Aorta (tissue), 5 donors: Measurements from ENCODE around the gene STARD9. TPM values are rescaled to one million over a fixed set of nuclear protein-coding genes. Genes with fewer than 3 reads are reported as not detected.

Experiments
- ATAC-seq: fragments of 200-7000 bp; cut with Tn5 transposase; one replicate; pipeline ENCODE4 v1.9.1; 2022; ENCODE audit warnings: moderate library complexity; ENCODE audit not compliant: low FRiP score
- DNase-seq, 2 donors: peaks; one replicate each; pipeline ENCODE4 v3.0.0-alpha.2; 2020
- H3K27ac ChIP-seq, 2 donors: one replicate each; pipeline ENCODE4 v1.5.1; 2013; ENCODE audit warnings: low read length in 2 of 2, mild to moderate bottlenecking in 2 of 2, moderate library complexity in 2 of 2, control low read depth in 1 of 2, inconsistent platforms in 1 of 2, low read depth in 1 of 2
- H3K27me3 ChIP-seq, 2 donors: one replicate each; pipeline ENCODE4 v1.6.1; 2013; ENCODE audit warnings: control low read depth in 1 of 2, low read length in 1 of 2, mild to moderate bottlenecking in 1 of 2, moderate library complexity in 1 of 2; ENCODE audit not compliant: insufficient read depth in 2 of 2, control insufficient read depth in 1 of 2
- H3K36me3 ChIP-seq, 2 donors: one replicate each; pipeline ENCODE4 v1.6.1; 2013; ENCODE audit warnings: control low read depth in 1 of 2, low read length in 1 of 2, mild to moderate bottlenecking in 1 of 2; ENCODE audit not compliant: insufficient read depth in 2 of 2, control insufficient read depth in 1 of 2
- H3K4me1 ChIP-seq, 2 donors: one replicate each; pipeline ENCODE4 v1.6.1; 2013; ENCODE audit warnings: low read length in 2 of 2, control low read depth in 1 of 2, mild to moderate bottlenecking in 1 of 2, moderate library complexity in 1 of 2; ENCODE audit not compliant: insufficient read depth in 2 of 2, control insufficient read depth in 1 of 2
- H3K4me3 ChIP-seq, 2 donors: one replicate each; pipeline ENCODE4 v1.5.1; 2013; ENCODE audit warnings: low read length in 2 of 2, control low read depth in 1 of 2, mild to moderate bottlenecking in 1 of 2
- H3K9me3 ChIP-seq: one replicate; pipeline ENCODE4 v1.6.1; 2013; ENCODE audit warnings: mild to moderate bottlenecking, low read length; ENCODE audit not compliant: control insufficient read depth
- WGBS, 2 donors: extraction: QIAGEN DNeasy Blood & Tissue Kit; methylation state at CpG; one replicate each; pipeline ENCODE4 v1.1.7; 2013; 5-methylcytosine and 5-hydroxymethylcytosine counted together
- intact Hi-C, 2 donors: fragments of 100-400 bp; cut with DNase I; formaldehyde crosslinking; loops; one replicate each; pipeline versions ENCODE4 v1.14.2 to v1.15.0; 2022
- polyA plus RNA-seq, 2 donors: library from polyadenylated mRNA; stranded (reverse); fragments of 200-250 nt; gene quantifications; one replicate each; pipeline ENCODE4 v1.2.3, GENCODE V29; 2013
- total RNA-seq, 2 donors: library from RNA; stranded (reverse); fragmentation: NEBNext Ultra II Directional; extraction: Animal tissue kit (Norgen Biotek cat#: 25700); gene quantifications; one replicate each; pipeline ENCODE4 v1.2.1, GENCODE V29; 2021
- donor health status: healthy with polysubstance abuse.
- donor health status: Bipolar disorder and iron deficiency.
- donor health status: DM: no; HTN: no; CAD: no.
- donor health status: DM: no; HTN: no; CAD: no.
- donor health status: DM: yes; HTN: yes; CAD: no.

Gene STARD9
- total and polyA plus RNA-seq, 4 donors: 3.3 to 65.8 (median 26.5) TPM

GRCh38 chr15:42581272-42581730, 5.9 kb downstream of the STARD9 start:
- intact Hi-C loops: no loop called here
- peak; percentile 95 to 96 for DNase-seq
- Histone ChIP-seq H3K36me3 (peaks cover 0 to 3% of the 10 kb centered on the region in 2 donors), H3K4me1 (peaks cover 2 to 4% of the 10 kb centered on the region in 2 donors), H3K27me3 (no peaks in the 10 kb centered on the region), H3K4me3 (peak overlapping the region; percentile 2 to 33), H3K9me3 (no peaks in the 10 kb centered on the region), H3K27ac (peak overlapping the region in 1 of 2 donors; percentile 42)
- 2% methylated on average over 37 of the region's 37 CpGs for WGBS, 2 donors
- peak; percentile 94 for ATAC-seq

DNA sequence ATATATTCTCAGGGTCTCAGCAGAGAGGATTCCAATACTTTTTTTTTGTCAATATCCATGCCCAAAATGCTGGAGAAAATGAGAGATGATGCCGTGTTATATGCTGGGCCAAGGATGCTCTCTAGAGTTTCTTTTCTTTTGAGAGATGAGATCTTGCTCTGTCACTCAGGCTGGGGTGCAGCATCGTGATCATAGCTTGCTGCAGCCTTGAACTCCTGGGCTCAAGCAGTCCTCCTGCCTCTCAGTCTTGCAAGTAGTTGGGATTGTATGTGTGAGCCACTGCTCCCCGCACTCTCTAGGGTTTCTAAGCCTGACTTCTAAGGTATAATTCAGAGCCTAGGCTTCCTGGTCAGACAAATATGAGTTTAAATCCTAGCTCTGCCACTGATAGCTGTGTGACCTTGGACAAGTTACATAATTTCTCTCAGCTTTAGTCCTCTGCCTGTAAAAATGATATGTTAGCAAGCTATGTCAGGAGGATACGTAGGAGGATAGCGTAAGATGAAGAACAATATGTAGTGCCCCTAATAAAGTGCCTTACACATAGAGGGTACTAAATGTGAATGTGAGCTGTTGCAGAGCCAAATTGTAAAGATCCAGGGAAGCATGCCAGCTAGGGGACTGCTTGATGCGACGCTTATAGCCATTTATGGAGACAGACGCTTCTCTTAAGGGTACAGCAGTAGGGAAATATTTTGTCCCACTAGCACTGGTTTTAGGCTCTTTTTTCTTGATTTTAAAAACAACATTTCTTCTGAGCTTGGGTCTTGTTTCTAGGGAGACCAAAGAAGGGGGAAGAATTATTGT, 7.4 kb downstream of the STARD9 start:
- H3K27me3 ChIP-seq: no peaks in the 10 kb centered on the region
- WGBS, 2 donors: 31 to 39% methylated on average over 8 of the region's 8 CpGs
- no peaks in the 10 kb centered on the region for H3K9me3 ChIP-seq
- peak overlapping the region; percentile 11 to 28 for H3K4me3 ChIP-seq
- H3K27ac ChIP-seq: peak overlapping the region; percentile 21 to 46
- H3K36me3 ChIP-seq: peaks cover 0 to 4% of the 10 kb centered on the region in 2 donors
- DNase-seq (no peak), ATAC-seq (no peak)
- intact Hi-C loops: no loop called here
- peaks cover 0 to 4% of the 10 kb centered on the region in 2 donors for H3K4me1 ChIP-seq

DNA sequence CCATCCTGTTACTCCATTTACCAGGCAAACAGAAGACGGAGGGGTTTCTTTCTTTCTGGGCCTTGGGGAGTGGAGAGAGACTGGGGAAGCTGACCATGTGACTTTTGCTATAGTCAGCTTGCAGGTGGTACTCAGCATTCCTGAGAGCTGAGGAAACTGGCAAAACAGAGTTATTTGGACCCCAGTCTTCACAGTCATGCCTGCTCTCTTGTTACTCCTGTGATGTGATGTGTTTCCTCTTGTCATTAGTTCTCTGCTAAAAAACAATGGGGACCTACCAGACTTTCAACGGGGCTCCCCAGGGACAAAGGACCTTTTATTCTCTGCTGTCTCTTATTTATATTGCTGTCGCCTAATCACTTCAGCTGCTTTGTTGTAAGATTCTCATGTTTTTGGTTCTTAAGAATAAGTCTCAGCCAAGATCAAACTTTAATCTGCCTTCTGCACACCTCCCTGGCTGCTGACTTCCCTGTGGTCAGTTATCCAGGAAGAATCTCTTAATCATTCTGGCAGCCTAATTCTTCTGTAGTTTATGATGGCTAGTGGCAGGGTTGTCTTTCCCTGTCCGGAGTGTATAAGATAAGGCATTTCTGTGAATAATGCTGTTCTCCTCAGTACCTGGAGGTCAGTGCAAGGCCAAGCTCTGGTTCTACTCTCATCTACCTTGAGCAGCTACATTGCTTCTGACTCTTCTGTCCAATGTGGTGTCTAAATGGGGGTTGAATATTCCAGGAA, 8.8 kb downstream of the STARD9 start:
- peak overlapping the region in 1 of 2 donors; percentile 59 for H3K27ac ChIP-seq
- no peak for ATAC-seq
- no peaks in the 10 kb centered on the region for H3K27me3 ChIP-seq
- intact Hi-C loops: no loop called here
- peaks cover 0 to 4% of the 10 kb centered on the region in 2 donors for H3K36me3 ChIP-seq
- 16 to 17% methylated on average over 4 of the region's 4 CpGs for WGBS, 2 donors
- DNase-seq: no peak
- H3K4me1 ChIP-seq: peaks cover 0 to 4% of the 10 kb centered on the region in 2 donors
- peak overlapping the region in 1 of 2 donors; percentile 24 for H3K4me3 ChIP-seq
- no peaks in the 10 kb centered on the region for H3K9me3 ChIP-seq

DNA sequence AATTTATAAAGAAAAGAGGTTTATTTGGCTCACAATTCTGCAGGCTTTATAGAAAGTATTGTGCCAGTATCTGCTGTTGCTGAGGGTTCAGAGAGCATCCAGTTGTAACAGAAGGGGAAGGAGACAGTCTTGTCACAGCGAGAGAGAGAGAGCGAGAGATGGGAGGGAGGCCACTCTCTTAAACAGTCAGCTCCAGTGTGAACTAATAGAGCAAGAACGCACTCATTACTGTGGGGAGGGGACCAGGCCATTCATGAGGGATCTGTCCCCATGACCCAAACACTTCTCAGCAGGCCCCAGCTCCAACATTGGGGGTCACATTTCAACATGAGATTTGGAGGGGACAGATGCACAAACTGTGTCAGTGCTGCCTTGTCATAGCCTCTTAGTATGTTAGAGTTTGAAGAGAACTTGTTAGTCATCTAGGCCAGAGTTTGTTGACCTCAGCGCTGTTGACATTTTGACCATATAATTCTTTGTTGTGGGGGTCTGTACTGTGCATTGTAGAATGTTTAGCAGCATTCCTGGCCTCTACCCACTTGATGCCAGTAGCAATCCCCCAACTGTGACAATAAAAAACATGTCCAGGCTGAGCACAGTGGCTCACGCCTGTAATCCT, 15.3 kb downstream of the STARD9 start:
- H3K4me3 ChIP-seq: no peak overlapping the region
- H3K9me3 ChIP-seq: no peaks in the 10 kb centered on the region
- H3K36me3 ChIP-seq: peaks cover 0 to 4% of the 10 kb centered on the region in 2 donors
- WGBS, 2 donors: 96% methylated on average over 5 of the region's 5 CpGs
- H3K4me1 ChIP-seq: peaks cover 0 to 4% of the 10 kb centered on the region in 2 donors
- H3K27ac ChIP-seq: no peak overlapping the region
- no peaks in the 10 kb centered on the region for H3K27me3 ChIP-seq
- ATAC-seq (no peak), DNase-seq (no peak)
- intact Hi-C loops: no loop called here

DNA sequence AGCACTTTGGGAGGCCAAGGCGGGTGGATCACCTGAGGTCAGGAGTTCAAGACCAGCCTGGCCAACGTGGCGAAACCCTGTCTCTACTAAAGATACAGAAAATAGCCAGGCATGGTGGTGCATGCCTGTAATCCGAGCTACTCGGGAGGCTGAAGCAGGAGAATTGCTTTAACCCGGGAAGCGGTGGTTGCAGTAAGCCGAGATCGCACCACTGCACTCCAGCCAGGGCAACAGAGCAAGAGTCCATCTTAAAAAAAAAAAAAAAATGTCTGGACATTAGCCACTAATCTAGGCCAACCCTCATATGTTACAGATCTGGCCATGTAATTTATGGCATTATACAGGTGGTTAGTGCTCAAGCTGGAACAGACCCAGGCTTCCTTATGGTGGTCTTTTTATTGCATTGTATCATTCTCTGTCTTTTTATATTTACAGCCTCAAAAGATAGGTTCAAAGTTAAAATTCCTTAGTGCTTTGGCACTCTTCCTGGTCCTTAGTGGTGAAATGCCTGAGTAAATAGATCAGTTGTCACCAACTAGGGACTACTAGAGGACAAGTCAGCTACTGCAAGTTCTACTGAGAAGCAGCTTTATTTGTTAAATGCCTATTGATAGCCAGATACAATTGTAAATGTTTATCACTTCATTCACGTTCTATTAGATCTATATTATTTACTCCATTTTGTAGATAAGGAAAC, 16.0 kb downstream of the STARD9 start:
- WGBS, 2 donors: 76 to 82% methylated on average over 10 of the region's 10 CpGs
- Histone ChIP-seq H3K36me3 (no peaks in the 10 kb centered on the region), H3K4me3 (no peak overlapping the region), H3K27me3 (no peaks in the 10 kb centered on the region), H3K9me3 (no peaks in the 10 kb centered on the region), H3K4me1 (peaks cover 0 to 11% of the 10 kb centered on the region in 2 donors), H3K27ac (no peak overlapping the region)
- ATAC-seq (peak; percentile 65), DNase-seq (no peak)
- intact Hi-C loops: no loop called here

- H3K4me1 ChIP-seq: peaks cover 0 to 12% of the 10 kb centered on the region in 2 donors
- intact Hi-C loops: no loop called here
- no peak overlapping the region for H3K4me3 ChIP-seq
- H3K27ac ChIP-seq: peak overlapping the region; percentile 15 to 21
- ATAC-seq: peak; percentile 40
- no peaks in the 10 kb centered on the region for H3K27me3 ChIP-seq
- H3K9me3 ChIP-seq: no peaks in the 10 kb centered on the region
- 53 to 65% methylated on average over 3 of the region's 3 CpGs for whole genome bisulfite sequencing, 2 donors
- H3K36me3 ChIP-seq: no peaks in the 10 kb centered on the region
- DNase-seq: no peak
Measured at GRCh38 chr15:42592716-42593115, 17.3 kb downstream of the STARD9 start.

DNA sequence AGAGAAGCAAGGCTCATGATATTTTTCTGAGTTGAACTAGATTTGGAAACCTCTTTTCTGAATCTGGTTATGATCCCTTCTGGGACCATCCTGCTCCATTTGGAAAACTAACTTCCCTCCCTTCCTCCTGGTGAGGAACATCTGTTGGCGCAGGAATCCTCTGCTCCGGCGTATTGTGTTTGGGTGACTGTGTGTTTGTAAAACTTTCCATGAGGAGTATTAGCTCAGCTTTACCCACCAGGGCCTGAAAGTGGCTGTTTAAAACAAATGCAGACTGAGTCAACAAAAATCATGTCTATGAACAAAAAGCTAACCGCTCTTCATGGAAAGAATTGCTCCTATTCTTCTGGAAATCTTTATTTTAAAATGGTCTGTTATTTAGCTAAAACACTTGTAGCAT, 17.7 kb downstream of the STARD9 start:
- H3K27me3 ChIP-seq: no peaks in the 10 kb centered on the region
- ATAC-seq: peak; percentile 84
- intact Hi-C loops: no loop called here
- DNase-seq: peak in 1 of 2 donors; percentile 55
- H3K27ac ChIP-seq: peak overlapping the region; percentile 15 to 21
- no peak overlapping the region for H3K4me3 ChIP-seq
- H3K9me3 ChIP-seq: no peaks in the 10 kb centered on the region
- 15 to 20% methylated on average over 4 of the region's 4 CpGs for WGBS, 2 donors
- peaks cover 0 to 12% of the 10 kb centered on the region in 2 donors for H3K4me1 ChIP-seq
- H3K36me3 ChIP-seq: no peaks in the 10 kb centered on the region

- intact Hi-C loops: no loop called here
- WGBS, 2 donors: 72 to 74% methylated on average over 5 of the region's 5 CpGs
- H3K27ac ChIP-seq: peak overlapping the region; percentile 17 to 76
Measured at GRCh38 chr15:42594095-42594494, 18.7 kb downstream of the STARD9 start.

More at GRCh38 chr15:42594095-42594494, 18.7 kb downstream of the STARD9 start:
- H3K27me3 ChIP-seq: no peaks in the 10 kb centered on the region
- H3K36me3 ChIP-seq: no peaks in the 10 kb centered on the region
- H3K4me1 ChIP-seq: peaks cover 0 to 12% of the 10 kb centered on the region in 2 donors
- no peak for ATAC-seq
- H3K4me3 ChIP-seq: no peak overlapping the region
- DNase-seq: no peak
- no peaks in the 10 kb centered on the region for H3K9me3 ChIP-seq
